Fibroblast of lung (primary cell): ENCODE measurements around the gene PCBP3. TPM values are rescaled to one million over a fixed set of nuclear protein-coding genes. Genes with fewer than 3 reads are reported as not detected.

Experiments used
- DNase-seq, 2 donors: peaks; one replicate each; pipeline versions ENCODE4 v3.0.0 to v3.0.0-alpha.2; 2010; ENCODE audit warnings: low read depth in 2 of 2
- H2AFZ ChIP-seq: 2 replicates; pipeline ENCODE4 v1.5.1; 2012; ENCODE audit warnings: low read length, control low read depth, inconsistent platforms
- H3K27ac ChIP-seq: 2 replicates; pipeline ENCODE4 v1.5.1; 2011; ENCODE audit warnings: low read length, control low read depth; ENCODE audit not compliant: insufficient read depth
- H3K27me3 ChIP-seq: 2 replicates; pipeline ENCODE4 v1.5.1; 2011; ENCODE audit warnings: mild to moderate bottlenecking, low read length; ENCODE audit not compliant: control insufficient read depth, insufficient read depth
- H3K36me3 ChIP-seq: 2 replicates; pipeline ENCODE4 v1.5.1; 2011; ENCODE audit warnings: low read length; ENCODE audit not compliant: control insufficient read depth, insufficient read depth
- H3K4me1 ChIP-seq: 2 replicates; pipeline ENCODE4 v1.5.1; 2011; ENCODE audit warnings: low read length; ENCODE audit not compliant: control insufficient read depth, insufficient read depth; ENCODE audit errors: extremely low read depth
- H3K4me2 ChIP-seq: 2 replicates; pipeline ENCODE4 v1.5.1; 2011; ENCODE audit warnings: low read length, control low read depth; ENCODE audit not compliant: insufficient read depth; ENCODE audit errors: extremely low read depth
- H3K4me3 ChIP-seq, 4 experiments: fragments of 200-600 bp in 1 of 4; sonication (generic) in 1 of 4; replicated peaks in 1 of 4; 2 replicates each; pipeline ENCODE4 v1.5.1; 2011 to 2016; ENCODE audit warnings: low read length in 4 of 4, low read depth in 3 of 4, mild to moderate bottlenecking in 3 of 4, control low read depth in 2 of 4, inconsistent platforms in 1 of 4, mixed read lengths in 1 of 4; ENCODE audit not compliant: insufficient read depth in 1 of 4; ENCODE audit errors: control extremely low read depth in 1 of 4
- H3K79me2 ChIP-seq: 2 replicates; pipeline ENCODE4 v1.5.1; 2012; ENCODE audit warnings: mild to moderate bottlenecking, low read length, inconsistent platforms; ENCODE audit not compliant: control insufficient read depth, insufficient read depth
- H3K9ac ChIP-seq: 2 replicates; pipeline ENCODE4 v1.5.1; 2011; ENCODE audit warnings: mild to moderate bottlenecking, low read length, control low read depth; ENCODE audit not compliant: insufficient read depth
- H3K9me3 ChIP-seq: 2 replicates; pipeline ENCODE4 v1.5.1; 2012; ENCODE audit warnings: low read depth, low read length; ENCODE audit not compliant: control insufficient read depth, insufficient read depth
- H4K20me1 ChIP-seq: 2 replicates; pipeline ENCODE4 v1.5.1; 2011; ENCODE audit warnings: low read length; ENCODE audit not compliant: control insufficient read depth, insufficient read depth; ENCODE audit errors: extremely low read depth
- CTCF ChIP-seq, 2 donors: IDR thresholded peaks in 1 of 2; conservative IDR thresholded peaks in 1 of 2; 1 replicate in 1 of 2; 2 replicates in 1 of 2; pipeline ENCODE4 v1.5.1; 2011 to 2012; ENCODE audit warnings: low read length in 2 of 2, control low read depth in 1 of 2, inconsistent platforms in 1 of 2, low read depth in 1 of 2, mild to moderate bottlenecking in 1 of 2
- EZH2 ChIP-seq: IDR thresholded peaks from 2 replicates; pipeline ENCODE4 v1.5.1; 2012; ENCODE audit warnings: low read length, control low read depth, mild to moderate bottlenecking; ENCODE audit errors: missing control alignments
- polyA plus RNA-seq, 2 donors: library from polyadenylated mRNA; depleted of rRNA in 1 of 2; stranded (reverse) in 1 of 2; unstranded in 1 of 2; fragments of >200 nt; gene quantifications; 2 replicates each; pipeline ENCODE4 v1.2.1, GENCODE V29; 2011 to 2012; ENCODE audit warnings: missing spikeins in 1 of 2
- total RNA-seq: library from RNA; depleted of rRNA; stranded (reverse); fragments of >200 nt; gene quantifications from 2 replicates; pipeline ENCODE4 v1.2.1, GENCODE V29; 2014

PCBP3 gene
- total and polyA plus RNA-seq, 2 donors (not counting 1 experiment from before 2014, with no cell fraction given), result 0.51 to 1.7 TPM

GRCh38 chr21:45862543-45863207, 219.2 kb downstream of the PCBP3 start:
- H3K36me3 ChIP-seq, result no peaks in the 10 kb centered on the region
- H3K27me3 ChIP-seq, result no peaks in the 10 kb centered on the region
- no peak overlapping the region for H2AFZ ChIP-seq
- no peaks in the 10 kb centered on the region for H4K20me1 ChIP-seq
- no peak overlapping the region for H3K4me2 ChIP-seq
- H3K79me2 ChIP-seq, result no peaks in the 10 kb centered on the region
- no peaks in the 10 kb centered on the region for H3K4me1 ChIP-seq
- H3K27ac ChIP-seq, result no peak overlapping the region
- no peak overlapping the region for H3K9ac ChIP-seq
- no peak overlapping the region for H3K4me3 ChIP-seq
- no peaks in the 10 kb centered on the region for H3K9me3 ChIP-seq
- no peak for TF ChIP-seq EZH2
- no peak for TF ChIP-seq CTCF (conservative IDR thresholded peaks at IDR 0.05 in 1 of 2, IDR thresholded peaks at IDR 0.05 in 1 of 2; ENCODE audit: low read depth in 1 of 2, low read length in 2 of 2)
- DNase-seq, result no peak

GRCh38 chr21:45863267-45863666, 219.7 kb downstream of the PCBP3 start:
- H3K79me2 ChIP-seq, result no peaks in the 10 kb centered on the region
- no peak overlapping the region for H3K4me3 ChIP-seq
- TF ChIP-seq EZH2 (no peak), CTCF (conservative IDR thresholded peaks at IDR 0.05 in 1 of 2, IDR thresholded peaks at IDR 0.05 in 1 of 2; ENCODE audit: low read depth in 1 of 2, low read length in 2 of 2) (no peak)
- no peaks in the 10 kb centered on the region for H3K4me1 ChIP-seq
- no peaks in the 10 kb centered on the region for H3K36me3 ChIP-seq
- no peak overlapping the region for H3K9ac ChIP-seq
- no peaks in the 10 kb centered on the region for H3K9me3 ChIP-seq
- no peaks in the 10 kb centered on the region for H4K20me1 ChIP-seq
- H3K27me3 ChIP-seq, result no peaks in the 10 kb centered on the region
- H3K4me2 ChIP-seq, result no peak overlapping the region
- H2AFZ ChIP-seq, result no peak overlapping the region
- H3K27ac ChIP-seq, result no peak overlapping the region
- no peak for DNase-seq

- Histone ChIP-seq H3K79me2 (no peaks in the 10 kb centered on the region), H3K9me3 (no peaks in the 10 kb centered on the region), H3K27me3 (no peaks in the 10 kb centered on the region), H3K4me3 (no peak overlapping the region), H3K4me1 (no peaks in the 10 kb centered on the region), H3K4me2 (no peak overlapping the region), H2AFZ (no peak overlapping the region), H3K9ac (no peak overlapping the region), H3K27ac (no peak overlapping the region), H3K36me3 (no peaks in the 10 kb centered on the region), H4K20me1 (no peaks in the 10 kb centered on the region)
- DNase-seq, result no peak
- TF ChIP-seq CTCF (conservative IDR thresholded peaks at IDR 0.05 in 1 of 2, IDR thresholded peaks at IDR 0.05 in 1 of 2; ENCODE audit: low read depth in 1 of 2, low read length in 2 of 2), result no peak
- no peak for TF ChIP-seq EZH2
Observed at GRCh38 chr21:45863751-45864150, 220.2 kb downstream of the PCBP3 start.
